Prostate gland (tissue), 2 donors: ENCODE data around the gene CLIP4.

Source experiments
- CTCF ChIP-seq, 4 experiments: fragments of 200-600 bp in 2 of 4; fragments of 450-650 bp in 2 of 4; sonication (generic) in 2 of 4; IDR thresholded peaks; 1 replicate in 3 of 4; 2 replicates in 1 of 4; pipeline ENCODE4 v1.5.1; 2016 to 2019; ENCODE audit warnings: antibody characterized with exemption in 4 of 4, mild to moderate bottlenecking in 2 of 4, moderate library complexity in 2 of 4
- POLR2A ChIP-seq: fragments of 450-650 bp; IDR thresholded peaks from one replicate; pipeline ENCODE4 v1.6.1; 2016; ENCODE audit warnings: antibody characterized with exemption, mild to moderate bottlenecking

- TF ChIP-seq CTCF (IDR thresholded peaks at IDR 0.05) (no peak), POLR2A (no peak)
These were observed 48.1 kb upstream of the CLIP4 start for GRCh38 chr2:29066997-29067605.
